Measurements from ENCODE around the gene TPPP3.

GRCh38 chr16:67341250-67341649 lies 52.0 kb downstream of the TPPP3 start:
- TF ChIP-seq, protein P1, sequence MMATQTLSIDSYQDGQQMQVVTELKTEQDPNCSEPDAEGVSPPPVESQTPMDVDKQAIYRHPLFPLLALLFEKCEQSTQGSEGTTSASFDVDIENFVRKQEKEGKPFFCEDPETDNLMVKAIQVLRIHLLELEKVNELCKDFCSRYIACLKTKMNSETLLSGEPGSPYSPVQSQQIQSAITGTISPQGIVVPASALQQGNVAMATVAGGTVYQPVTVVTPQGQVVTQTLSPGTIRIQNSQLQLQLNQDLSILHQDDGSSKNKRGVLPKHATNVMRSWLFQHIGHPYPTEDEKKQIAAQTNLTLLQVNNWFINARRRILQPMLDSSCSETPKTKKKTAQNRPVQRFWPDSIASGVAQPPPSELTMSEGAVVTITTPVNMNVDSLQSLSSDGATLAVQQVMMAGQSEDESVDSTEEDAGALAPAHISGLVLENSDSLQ (IDR thresholded peaks at IDR 0.05) = no peak
- no peak for TF ChIP-seq L3MBTL2 (conservative IDR thresholded peaks at IDR 0.05)
- no peak for TF ChIP-seq SP1 (IDR thresholded peaks at IDR 0.05)
- no peak for TF ChIP-seq FOXK2 (IDR thresholded peaks at IDR 0.05)
- no peak for TF ChIP-seq LEF1 (IDR thresholded peaks at IDR 0.05; ENCODE audit: borderline replicate concordance)
- TF ChIP-seq FOXA1 (IDR thresholded peaks at IDR 0.05) = no peak
- no peak for TF ChIP-seq SUZ12 (IDR thresholded peaks at IDR 0.05)
- TF ChIP-seq HDGF (IDR thresholded peaks at IDR 0.05; ENCODE audit: borderline replicate concordance) = no peak
- no peak for TF ChIP-seq FOXM1 (IDR thresholded peaks at IDR 0.05; ENCODE audit: borderline replicate concordance)
- TF ChIP-seq NFRKB (IDR thresholded peaks at IDR 0.05) = no peak
- no peak for TF ChIP-seq BHLHE40 (IDR thresholded peaks at IDR 0.05; ENCODE audit: borderline replicate concordance)
- no peak for TF ChIP-seq TARDBP (IDR thresholded peaks at IDR 0.05)

Measured in HEK293T (cell line).